T-helper 1 cell treated with Interleukin-12 subunit alpha and Interleukin-12 subunit beta and Interleukin-4 antibody, amounts not matched to agents 30 μg/mL and 1 μg/mL, for 36 hours (primary cell): ENCODE data around the gene RAB6A.
"Not testable (repeated sequence)": the region's sequence is repeated elsewhere in the genome, so short reads cannot be mapped to it uniquely, and the experiment has no call there.

Experiments used
- H3K27ac Mint-ChIP-seq: one replicate; pipeline ENCODE4 v1.8.0; 2021; ENCODE audit warnings: mild to moderate bottlenecking, mixed read lengths
- H3K27me3 Mint-ChIP-seq: one replicate; pipeline ENCODE4 v1.8.0; 2021; ENCODE audit warnings: low read depth, mixed read lengths
- H3K36me3 Mint-ChIP-seq: one replicate; pipeline ENCODE4 v1.8.0; 2021; ENCODE audit warnings: low read depth, mixed read lengths
- H3K4me1 Mint-ChIP-seq: one replicate; pipeline ENCODE4 v1.8.0; 2021; ENCODE audit warnings: low read depth, mixed read lengths
- H3K4me3 Mint-ChIP-seq: one replicate; pipeline ENCODE4 v1.8.0; 2021; ENCODE audit warnings: mild to moderate bottlenecking, moderate library complexity, mixed read lengths
- H3K9me3 Mint-ChIP-seq: one replicate; pipeline ENCODE4 v1.8.0; 2021; ENCODE audit warnings: mixed read lengths

RAB6A gene

DNA sequence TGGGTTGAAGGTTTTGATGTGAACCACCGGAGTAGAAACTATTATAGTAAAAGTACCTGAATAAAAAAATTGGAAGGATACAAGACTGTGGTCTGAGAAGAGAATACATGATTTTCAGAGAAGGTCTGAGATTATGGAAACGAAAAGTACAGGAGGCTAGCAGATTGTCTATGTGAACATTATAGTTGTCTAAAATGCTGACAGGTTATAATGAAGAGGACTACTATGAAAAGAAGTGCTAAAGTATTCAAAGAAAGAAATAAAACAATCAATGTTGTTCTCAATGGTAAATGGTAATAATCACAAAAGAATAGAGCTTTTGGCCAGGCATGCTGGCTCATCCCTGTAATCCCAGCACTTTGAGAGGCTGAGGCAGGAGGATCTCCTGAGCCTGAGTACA lies 34.0 kb downstream of the RAB6A start:
- Mint-ChIP-seq H3K4me3 (no peak overlapping the region), H3K27ac (no peak overlapping the region), H3K27me3 (no peaks in the 10 kb centered on the region), H3K4me1 (peaks cover 4% of the 10 kb centered on the region), H3K9me3 (no peaks in the 10 kb centered on the region), H3K36me3 (peaks cover 35% of the 10 kb centered on the region)

DNA sequence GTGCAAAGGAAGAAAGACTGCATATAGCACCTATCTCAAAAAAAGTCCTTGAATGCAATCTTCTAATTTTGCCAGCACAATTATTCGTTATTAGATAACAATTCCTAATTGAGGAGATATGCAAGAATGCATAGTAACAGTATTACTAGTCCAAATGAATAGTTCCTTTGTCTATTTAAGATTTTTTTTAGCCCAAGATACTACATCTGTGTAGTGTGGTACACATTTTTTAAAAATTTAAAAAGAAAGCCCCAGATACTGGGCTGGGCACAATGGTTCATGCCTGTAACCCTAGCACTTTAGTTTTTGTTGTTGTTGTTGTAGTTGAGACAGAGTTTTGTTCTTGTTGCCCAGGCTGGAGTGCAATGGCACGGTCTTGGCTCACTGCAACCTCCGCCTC lies 43.7 kb downstream of the RAB6A start:
- peaks cover 28% of the 10 kb centered on the region for H3K36me3 Mint-ChIP-seq
- H3K27ac Mint-ChIP-seq: no peak overlapping the region
- no peaks in the 10 kb centered on the region for H3K9me3 Mint-ChIP-seq
- H3K4me1 Mint-ChIP-seq: peaks cover 4% of the 10 kb centered on the region
- H3K27me3 Mint-ChIP-seq: no peaks in the 10 kb centered on the region
- H3K4me3 Mint-ChIP-seq: no peak overlapping the region

DNA sequence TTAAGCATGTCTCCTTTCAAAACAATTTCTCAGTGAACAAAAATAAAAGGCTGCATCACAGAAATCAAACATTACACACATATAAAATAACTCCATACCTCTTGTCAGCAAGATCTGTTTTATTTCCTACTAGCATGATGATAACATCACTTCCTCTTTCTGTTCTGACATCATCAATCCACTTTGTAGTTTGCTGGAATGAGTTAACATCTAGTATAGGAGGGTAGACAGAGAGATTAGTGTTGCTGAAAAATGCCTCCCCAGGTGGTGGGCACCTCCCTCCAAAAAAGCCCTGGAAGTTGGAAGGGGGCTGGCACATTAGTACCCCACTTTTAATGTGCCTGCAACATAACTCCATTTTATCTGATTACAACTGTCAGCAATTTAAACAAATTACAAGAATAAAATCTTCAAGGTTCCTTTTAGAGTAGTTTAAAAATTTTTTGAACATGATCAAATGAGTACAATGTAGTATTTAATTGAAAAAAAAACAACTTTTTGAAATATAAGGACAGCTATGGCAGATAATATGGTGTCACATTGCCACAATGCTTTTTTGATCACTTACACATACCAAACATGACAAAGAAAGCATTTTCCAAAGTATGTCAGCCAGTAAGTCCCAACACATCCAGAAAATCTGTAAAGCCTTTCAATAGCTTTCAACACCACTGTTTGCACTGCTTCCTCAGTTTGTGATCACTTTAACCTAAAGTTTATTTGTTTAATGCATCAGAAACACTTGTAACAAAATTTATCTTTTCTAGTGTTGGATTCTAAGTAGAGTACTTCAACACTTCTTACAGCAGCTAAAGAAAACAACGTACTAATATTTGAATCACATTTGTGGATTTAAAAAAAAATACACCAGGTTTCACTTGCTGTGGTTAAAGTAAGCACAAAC lies 44.5 kb downstream of the RAB6A start:
- Mint-ChIP-seq H3K27me3 (no peaks in the 10 kb centered on the region), H3K27ac (peak overlapping the region; percentile 21), H3K4me3 (no peak overlapping the region), H3K9me3 (no peaks in the 10 kb centered on the region), H3K36me3 (peaks cover 26% of the 10 kb centered on the region), H3K4me1 (peaks cover 4% of the 10 kb centered on the region)

DNA sequence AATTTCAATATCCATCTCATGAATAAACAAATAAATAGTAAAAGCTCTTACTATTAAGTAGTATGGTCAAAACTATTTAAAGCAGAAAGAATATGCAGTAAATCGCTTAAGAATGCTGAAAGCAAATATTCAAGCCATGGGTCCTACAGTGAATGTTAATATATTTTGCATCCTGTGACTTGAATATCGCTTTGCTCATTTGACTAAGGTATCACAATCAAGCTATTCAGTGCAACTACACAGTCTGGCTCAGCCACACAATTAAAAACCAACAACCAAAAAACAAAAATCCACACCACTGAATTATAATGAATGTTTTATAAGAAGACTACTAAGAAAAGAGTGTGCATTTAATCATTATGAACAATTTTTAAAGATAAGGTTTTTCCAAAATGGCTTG lies 45.3 kb downstream of the RAB6A start:
- Mint-ChIP-seq H3K27ac (no peak overlapping the region), H3K4me3 (no peak overlapping the region), H3K27me3 (no peaks in the 10 kb centered on the region), H3K36me3 (peaks cover 24% of the 10 kb centered on the region), H3K9me3 (no peaks in the 10 kb centered on the region), H3K4me1 (peaks cover 4% of the 10 kb centered on the region)

DNA sequence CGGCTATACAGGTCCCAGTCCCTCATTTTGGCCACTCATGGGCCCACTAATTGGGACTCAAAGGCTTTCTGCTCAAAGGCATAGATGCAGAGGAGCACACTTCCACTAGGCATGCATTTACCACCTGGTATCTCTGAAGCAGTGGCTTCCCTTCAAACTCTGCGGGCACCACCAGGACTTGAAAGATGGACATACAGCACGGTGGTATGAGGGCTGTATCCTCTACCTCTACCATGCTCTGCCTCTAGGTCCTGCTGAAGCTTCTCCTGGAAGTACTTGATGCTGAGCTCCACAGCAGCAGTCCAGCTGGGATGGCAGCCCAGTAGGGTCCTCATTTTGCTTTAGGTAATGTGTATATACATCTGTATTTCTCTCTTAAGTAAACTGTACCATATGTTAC lies 49.9 kb downstream of the RAB6A start:
- H3K4me3 Mint-ChIP-seq: no peak overlapping the region
- no peaks in the 10 kb centered on the region for H3K27me3 Mint-ChIP-seq
- no peak overlapping the region for H3K27ac Mint-ChIP-seq
- peaks cover under 1% of the 10 kb centered on the region for H3K4me1 Mint-ChIP-seq
- peaks cover 16% of the 10 kb centered on the region for H3K36me3 Mint-ChIP-seq
- no peaks in the 10 kb centered on the region for H3K9me3 Mint-ChIP-seq

DNA sequence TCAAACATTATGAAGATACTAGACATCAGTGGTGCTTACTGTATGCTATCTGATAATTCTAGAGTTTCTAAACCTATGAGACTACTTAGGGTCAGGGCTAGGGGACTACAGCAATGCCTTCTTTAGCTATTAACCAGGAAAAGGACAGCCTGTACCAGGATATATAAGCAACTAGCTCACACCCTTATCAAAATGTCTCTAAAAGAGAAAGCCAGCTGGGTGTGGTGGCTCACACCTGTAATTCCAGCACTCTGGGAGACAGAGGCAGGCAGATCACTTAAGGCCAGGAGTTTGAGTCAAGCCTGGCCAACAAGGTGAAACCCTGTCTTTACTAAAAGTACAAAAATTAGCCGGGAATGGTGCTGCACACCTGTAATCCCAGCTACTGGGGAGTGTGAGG lies 55.8 kb downstream of the RAB6A start:
- Mint-ChIP-seq H3K27ac (no peak overlapping the region), H3K4me3 (no peak overlapping the region), H3K9me3 (no peaks in the 10 kb centered on the region), H3K36me3 (peaks cover 12% of the 10 kb centered on the region), H3K27me3 (no peaks in the 10 kb centered on the region), H3K4me1 (no peaks in the 10 kb centered on the region)

DNA sequence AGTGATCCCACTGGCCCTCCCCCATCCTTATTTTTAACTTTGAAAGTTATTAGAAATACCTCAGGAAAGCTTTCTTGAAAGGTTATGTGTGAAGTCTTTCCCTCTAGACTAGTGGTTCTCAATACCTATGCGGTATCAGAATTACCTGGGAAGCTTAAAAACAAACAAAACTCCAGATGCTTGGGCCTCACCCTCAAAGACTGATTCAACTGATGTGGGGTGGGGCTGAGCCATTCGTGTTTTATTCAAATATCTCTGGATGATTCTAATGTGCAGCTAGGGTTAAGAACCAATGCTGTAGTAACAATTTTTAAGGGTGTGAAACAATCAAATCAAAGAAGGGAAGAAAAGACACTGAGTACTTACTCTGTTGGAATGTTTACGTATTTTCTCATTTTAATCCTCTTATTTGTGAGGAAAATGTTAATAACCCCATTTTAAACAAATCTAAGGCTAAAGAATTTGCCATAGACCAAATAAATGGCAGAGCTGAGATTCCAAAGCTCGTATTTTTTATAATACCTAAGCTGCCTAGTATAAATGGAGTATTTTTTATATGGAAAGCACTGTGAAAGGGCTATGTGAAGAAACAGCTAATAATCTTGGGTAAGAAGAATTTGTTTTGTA lies 66.9 kb downstream of the RAB6A start:
- Mint-ChIP-seq H3K27ac (no peak overlapping the region), H3K9me3 (no peaks in the 10 kb centered on the region), H3K27me3 (no peaks in the 10 kb centered on the region), H3K36me3 (peaks cover 6% of the 10 kb centered on the region), H3K4me1 (no peaks in the 10 kb centered on the region), H3K4me3 (no peak overlapping the region)

DNA sequence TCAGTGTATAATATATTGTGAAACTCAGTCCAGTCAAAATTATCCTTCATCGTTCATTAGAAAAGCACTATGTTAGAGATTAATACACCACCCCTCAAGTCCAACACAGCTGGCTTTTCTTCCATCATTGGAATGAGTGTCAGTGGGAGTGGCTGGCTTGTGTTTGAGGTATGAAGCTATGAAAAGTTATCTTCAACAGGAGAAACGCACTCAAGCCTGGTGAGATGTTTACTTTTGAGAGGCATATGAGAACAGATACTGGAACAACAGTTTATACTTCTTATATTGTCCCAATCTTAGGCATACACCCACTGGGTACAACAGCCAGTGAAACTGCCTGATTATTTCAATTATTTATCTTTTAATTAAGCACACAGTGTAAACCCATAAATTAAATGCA lies 80.2 kb downstream of the RAB6A start:
- H3K4me1 Mint-ChIP-seq: no peaks in the 10 kb centered on the region
- H3K4me3 Mint-ChIP-seq: no peak overlapping the region
- H3K36me3 Mint-ChIP-seq: peaks cover 19% of the 10 kb centered on the region
- H3K27ac Mint-ChIP-seq: no peak overlapping the region
- no peaks in the 10 kb centered on the region for H3K27me3 Mint-ChIP-seq
- H3K9me3 Mint-ChIP-seq: no peaks in the 10 kb centered on the region

DNA sequence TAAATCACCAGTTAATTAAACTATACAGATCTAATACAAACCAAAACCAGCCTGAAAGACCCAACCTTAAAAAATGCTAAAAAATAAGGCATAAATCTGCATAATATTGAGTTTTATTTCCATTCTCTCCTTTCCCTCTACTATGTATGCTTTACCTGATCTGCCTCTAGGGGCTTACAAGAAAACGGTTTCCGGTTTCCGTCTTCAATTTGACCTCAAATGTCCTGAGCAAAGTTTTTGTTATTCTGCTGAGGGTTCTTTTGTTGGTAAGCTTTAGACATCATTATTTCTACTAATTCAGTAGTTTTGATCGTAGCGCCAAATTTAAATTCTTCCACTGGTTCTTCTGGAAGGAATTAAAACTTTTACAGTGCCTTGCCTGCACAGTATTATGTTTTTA lies 84.3 kb downstream of the RAB6A start:
- not testable (repeated sequence) for H3K4me1 Mint-ChIP-seq, H3K27me3 Mint-ChIP-seq, H3K9me3 Mint-ChIP-seq, H3K4me3 Mint-ChIP-seq, H3K27ac Mint-ChIP-seq
- peaks cover 14% of the 10 kb centered on the region for H3K36me3 Mint-ChIP-seq

DNA sequence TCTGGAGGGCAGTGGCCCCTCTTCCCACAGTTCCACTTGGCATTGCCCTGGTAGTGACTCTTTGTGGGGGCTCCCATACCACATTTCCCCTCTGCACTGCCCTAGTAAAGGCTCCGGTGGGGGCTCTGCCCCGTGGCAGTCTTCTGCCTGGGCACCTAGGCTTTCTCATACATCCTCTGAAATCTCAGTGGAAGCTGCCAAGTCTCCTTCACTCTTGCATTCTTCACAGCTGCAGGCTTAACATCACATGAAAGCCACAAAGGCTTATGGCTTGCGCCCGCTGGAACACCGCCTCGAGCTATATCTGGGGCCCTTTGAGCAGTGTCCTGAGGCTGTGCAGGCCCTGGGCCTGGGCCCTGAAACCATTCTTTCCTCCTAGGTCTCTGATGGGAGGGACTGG lies 89.2 kb downstream of the RAB6A start:
- Mint-ChIP-seq H3K27ac (no peak overlapping the region), H3K36me3 (peaks cover 4% of the 10 kb centered on the region), H3K27me3 (no peaks in the 10 kb centered on the region), H3K4me1 (no peaks in the 10 kb centered on the region), H3K4me3 (no peak overlapping the region), H3K9me3 (no peaks in the 10 kb centered on the region)

DNA sequence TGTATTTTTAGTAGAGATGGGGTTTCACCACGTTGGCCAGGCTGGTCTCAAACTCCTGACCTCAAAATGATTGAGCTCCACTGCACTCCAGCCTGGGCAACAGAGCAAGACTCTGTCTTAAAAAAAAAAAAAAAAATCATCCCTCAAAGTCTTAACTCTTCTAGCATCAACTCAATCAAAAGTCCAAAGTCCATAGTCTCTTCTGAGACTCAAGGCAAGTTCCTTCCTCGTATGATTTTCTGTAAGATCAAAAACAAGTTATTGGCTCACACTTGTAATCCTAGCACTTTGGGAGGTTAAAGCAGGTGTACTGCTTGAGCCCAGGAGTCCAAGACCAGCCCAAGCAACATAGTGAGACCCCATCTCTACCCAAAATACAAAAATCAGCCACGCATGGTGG lies 90.1 kb downstream of the RAB6A start:
- Mint-ChIP-seq H3K36me3 (peaks cover 2% of the 10 kb centered on the region), H3K27me3 (no peaks in the 10 kb centered on the region), H3K9me3 (no peaks in the 10 kb centered on the region)

DNA sequence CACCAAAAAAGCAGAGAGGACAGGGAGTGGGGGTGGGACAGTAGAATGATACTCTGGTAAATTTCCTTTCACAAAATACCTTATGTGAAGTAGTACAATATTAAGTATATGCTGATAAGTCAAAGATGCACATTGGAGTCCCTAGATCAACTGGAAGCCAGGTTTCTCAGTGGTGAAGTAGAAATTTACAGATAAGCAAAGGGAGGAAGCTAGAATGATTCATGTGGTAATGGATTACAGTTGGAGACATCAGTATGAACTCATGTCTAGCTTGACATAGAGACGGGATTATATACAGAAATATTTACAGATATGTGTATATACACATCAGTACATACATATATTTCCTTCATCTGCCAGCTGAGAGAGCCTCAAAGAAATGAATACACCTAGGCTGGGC lies 93.0 kb downstream of the RAB6A start:
- Mint-ChIP-seq H3K9me3 (no peaks in the 10 kb centered on the region), H3K27me3 (no peaks in the 10 kb centered on the region), H3K4me3 (no peak overlapping the region), H3K36me3 (no peaks in the 10 kb centered on the region), H3K4me1 (peaks cover 5% of the 10 kb centered on the region), H3K27ac (no peak overlapping the region)

More for the DNA sequence above, 90.1 kb downstream of the RAB6A start:
- no peaks in the 10 kb centered on the region for H3K4me1 Mint-ChIP-seq
- no peak overlapping the region for H3K4me3 Mint-ChIP-seq
- no peak overlapping the region for H3K27ac Mint-ChIP-seq

DNA sequence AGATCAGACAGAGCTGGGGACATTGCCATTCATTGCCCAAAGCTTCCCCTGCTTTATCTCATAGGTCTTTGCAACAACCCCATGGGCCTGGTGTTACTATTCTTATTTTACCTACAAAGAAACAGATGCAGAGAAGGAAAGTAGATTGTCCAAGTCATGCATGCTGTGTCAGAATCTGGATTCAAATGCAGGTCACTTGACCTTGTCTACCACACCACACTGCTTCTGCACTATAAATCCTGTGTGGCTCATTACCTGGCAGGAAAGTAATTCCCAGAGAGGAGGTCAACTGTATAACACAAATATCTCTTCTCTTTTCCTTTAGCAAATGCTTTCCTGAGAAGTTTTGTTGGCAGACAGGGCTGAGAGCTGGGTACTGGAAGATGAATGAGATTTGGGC lies 96.0 kb downstream of the RAB6A start:
- Mint-ChIP-seq H3K4me3 (no peak overlapping the region), H3K36me3 (no peaks in the 10 kb centered on the region)

DNA sequence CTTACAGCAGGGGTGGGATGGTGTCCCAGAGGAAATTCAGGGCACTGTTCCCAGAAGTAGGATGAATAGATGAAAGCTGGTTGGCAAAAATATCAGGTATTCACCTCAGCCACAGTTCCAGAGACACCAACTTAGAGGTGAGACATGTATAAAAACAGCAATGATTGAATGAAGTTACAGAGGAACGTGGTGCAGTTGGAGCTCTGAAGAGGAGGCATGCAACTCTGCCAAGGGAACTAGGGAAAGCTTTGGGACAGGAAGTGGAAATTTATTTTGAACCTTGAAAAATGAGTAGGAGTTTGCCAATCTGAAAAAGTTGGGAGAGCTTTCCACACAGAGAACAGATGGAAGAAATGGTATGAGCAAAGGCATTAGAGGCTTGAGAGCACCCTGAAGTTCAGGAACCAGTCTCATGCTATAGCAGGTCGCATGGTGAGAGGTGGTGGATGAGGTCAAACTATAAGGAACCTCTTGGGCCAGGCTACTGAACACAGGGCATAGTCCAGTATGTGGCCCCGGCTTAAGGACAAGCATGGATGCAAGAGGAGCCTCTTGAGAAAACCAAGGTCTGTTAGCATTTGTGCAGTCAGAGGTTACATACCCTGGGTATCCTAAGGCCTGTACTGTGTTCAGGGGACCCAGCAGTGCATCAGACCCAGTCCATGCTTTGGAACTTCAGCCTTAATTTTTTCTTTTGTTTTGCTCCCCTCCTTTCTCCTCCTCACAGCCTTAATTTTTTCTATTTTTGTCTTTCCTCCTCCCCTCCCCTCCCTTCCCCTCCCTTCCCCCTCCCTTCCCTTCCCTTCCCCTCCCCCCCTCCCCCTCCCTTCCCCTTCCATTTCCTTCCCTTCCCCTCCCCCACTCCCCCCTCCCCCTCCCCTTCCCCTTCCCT lies 97.0 kb downstream of the RAB6A start:
- Mint-ChIP-seq H3K27ac (no peak overlapping the region), H3K36me3 (no peaks in the 10 kb centered on the region)

More for the DNA sequence above, 96.0 kb downstream of the RAB6A start:
- H3K4me1 Mint-ChIP-seq: peaks cover 8% of the 10 kb centered on the region
- H3K27me3 Mint-ChIP-seq: peaks cover 3% of the 10 kb centered on the region
- H3K27ac Mint-ChIP-seq: no peak overlapping the region
- H3K9me3 Mint-ChIP-seq: no peaks in the 10 kb centered on the region

More for the DNA sequence above, 97.0 kb downstream of the RAB6A start:
- no peaks in the 10 kb centered on the region for H3K9me3 Mint-ChIP-seq
- peaks cover 3% of the 10 kb centered on the region for H3K27me3 Mint-ChIP-seq
- H3K4me3 Mint-ChIP-seq: no peak overlapping the region
- peaks cover 8% of the 10 kb centered on the region for H3K4me1 Mint-ChIP-seq
